Anterior cingulate cortex (tissue), 58 donors: ENCODE data around the gene SNX32.
"Not testable (repeated sequence)": the region's sequence is repeated elsewhere in the genome, so short reads cannot be mapped to it uniquely, and the experiment has no call there.

Experiments
- DNase-seq, 58 donors: peaks; one replicate each; lab custom pipeline; 2025; lab: John Stamatoyannopoulos, UW

SNX32 gene

GRCh38 chr11:65882120-65883057, 48.6 kb downstream of the SNX32 start:
- no peak for DNase-seq

GRCh38 chr11:65883058-65883761, 49.4 kb downstream of the SNX32 start:
- no peak for DNase-seq

GRCh38 chr11:65883786-65884715, 50.3 kb downstream of the SNX32 start:
- DNase-seq = no peak

GRCh38 chr11:65884716-65885092, 50.9 kb downstream of the SNX32 start:
- DNase-seq = peak in 51 of 58 donors; percentile 19 to 80 (median 57)

GRCh38 chr11:65885231-65885630, 51.5 kb downstream of the SNX32 start:
- no peak for DNase-seq

- no peak for DNase-seq
Observed at GRCh38 chr11:65885808-65886536, 52.2 kb downstream of the SNX32 start.

GRCh38 chr11:65886826-65887722, 53.3 kb downstream of the SNX32 start:
- DNase-seq = no peak

GRCh38 chr11:65887723-65888162, 54.0 kb downstream of the SNX32 start:
- peak in 5 of 58 donors; percentile 50 to 76 (median 66) for DNase-seq

GRCh38 chr11:65888163-65888814, 54.5 kb downstream of the SNX32 start, which contains the start of gene FIBP:
TSS of gene FIBP (minus strand) at chr11:65888471. CDS start at chr11:65888418, 53 bp downstream.
- DNase-seq = peak; percentile 70 to 98 (median 96)

GRCh38 chr11:65890324-65891218, 56.8 kb downstream of the SNX32 start, which contains the start of gene CCDC85B:
TSS of gene CCDC85B (plus strand) at chr11:65890673. CDS start at chr11:65890784, 111 bp downstream.
- peak; percentile 75 to 99 (median 96) for DNase-seq

GRCh38 chr11:65891219-65892136, 57.7 kb downstream of the SNX32 start:
- peak in 3 of 58 donors; percentile 19 to 54 (median 29) for DNase-seq

- DNase-seq = not testable (repeated sequence)
Observed at GRCh38 chr11:65892137-65892540, 58.4 kb downstream of the SNX32 start.

- peak in 7 of 58 donors; percentile 18 to 33 (median 24) for DNase-seq
Observed at GRCh38 chr11:65892661-65893317, 59.0 kb downstream of the SNX32 start.

GRCh38 chr11:65894034-65894591, 60.4 kb downstream of the SNX32 start:
- no peak for DNase-seq
